ENCODE data around the gene RNPS1. TPM values are rescaled to one million over a fixed set of nuclear protein-coding genes. Genes with fewer than 3 reads are reported as not detected.

RNPS1 gene
- total and polyA plus RNA-seq, 9 of the 15 experiments (the other 6 are each of a cell fraction or from before 2014, with no cell fraction given) = 44.9 to 338 (median 202) TPM

GRCh38 chr16:2205104-2205966, 62.6 kb downstream of the RNPS1 start, which contains the start of gene MLST8 (continued):
- no peak for TF ChIP-seq ZNF551 (CRISPR knock-in tag; IDR thresholded peaks at IDR 0.05)
- peak; percentile 85 to 99 for TF ChIP-seq MAZ (CRISPR knock-in tag; conservative IDR thresholded peaks at IDR 0.05 in 1 of 2, IDR thresholded peaks at IDR 0.05 in 1 of 2)
- peak; percentile 74 for TF ChIP-seq RB1 (IDR thresholded peaks at IDR 0.05; ENCODE audit: low read depth)
- TF ChIP-seq ARNT (IDR thresholded peaks at IDR 0.05) = no peak
- TF ChIP-seq, protein P1, sequence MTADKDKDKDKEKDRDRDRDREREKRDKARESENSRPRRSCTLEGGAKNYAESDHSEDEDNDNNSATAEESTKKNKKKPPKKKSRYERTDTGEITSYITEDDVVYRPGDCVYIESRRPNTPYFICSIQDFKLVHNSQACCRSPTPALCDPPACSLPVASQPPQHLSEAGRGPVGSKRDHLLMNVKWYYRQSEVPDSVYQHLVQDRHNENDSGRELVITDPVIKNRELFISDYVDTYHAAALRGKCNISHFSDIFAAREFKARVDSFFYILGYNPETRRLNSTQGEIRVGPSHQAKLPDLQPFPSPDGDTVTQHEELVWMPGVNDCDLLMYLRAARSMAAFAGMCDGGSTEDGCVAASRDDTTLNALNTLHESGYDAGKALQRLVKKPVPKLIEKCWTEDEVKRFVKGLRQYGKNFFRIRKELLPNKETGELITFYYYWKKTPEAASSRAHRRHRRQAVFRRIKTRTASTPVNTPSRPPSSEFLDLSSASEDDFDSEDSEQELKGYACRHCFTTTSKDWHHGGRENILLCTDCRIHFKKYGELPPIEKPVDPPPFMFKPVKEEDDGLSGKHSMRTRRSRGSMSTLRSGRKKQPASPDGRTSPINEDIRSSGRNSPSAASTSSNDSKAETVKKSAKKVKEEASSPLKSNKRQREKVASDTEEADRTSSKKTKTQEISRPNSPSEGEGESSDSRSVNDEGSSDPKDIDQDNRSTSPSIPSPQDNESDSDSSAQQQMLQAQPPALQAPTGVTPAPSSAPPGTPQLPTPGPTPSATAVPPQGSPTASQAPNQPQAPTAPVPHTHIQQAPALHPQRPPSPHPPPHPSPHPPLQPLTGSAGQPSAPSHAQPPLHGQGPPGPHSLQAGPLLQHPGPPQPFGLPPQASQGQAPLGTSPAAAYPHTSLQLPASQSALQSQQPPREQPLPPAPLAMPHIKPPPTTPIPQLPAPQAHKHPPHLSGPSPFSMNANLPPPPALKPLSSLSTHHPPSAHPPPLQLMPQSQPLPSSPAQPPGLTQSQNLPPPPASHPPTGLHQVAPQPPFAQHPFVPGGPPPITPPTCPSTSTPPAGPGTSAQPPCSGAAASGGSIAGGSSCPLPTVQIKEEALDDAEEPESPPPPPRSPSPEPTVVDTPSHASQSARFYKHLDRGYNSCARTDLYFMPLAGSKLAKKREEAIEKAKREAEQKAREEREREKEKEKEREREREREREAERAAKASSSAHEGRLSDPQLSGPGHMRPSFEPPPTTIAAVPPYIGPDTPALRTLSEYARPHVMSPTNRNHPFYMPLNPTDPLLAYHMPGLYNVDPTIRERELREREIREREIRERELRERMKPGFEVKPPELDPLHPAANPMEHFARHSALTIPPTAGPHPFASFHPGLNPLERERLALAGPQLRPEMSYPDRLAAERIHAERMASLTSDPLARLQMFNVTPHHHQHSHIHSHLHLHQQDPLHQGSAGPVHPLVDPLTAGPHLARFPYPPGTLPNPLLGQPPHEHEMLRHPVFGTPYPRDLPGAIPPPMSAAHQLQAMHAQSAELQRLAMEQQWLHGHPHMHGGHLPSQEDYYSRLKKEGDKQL (CRISPR knock-in tag; IDR thresholded peaks at IDR 0.05; ENCODE audit: borderline replicate concordance) = no peak; the same call in 1 of the 2 replicates
- no peak for TF ChIP-seq RREB1 (CRISPR knock-in tag; IDR thresholded peaks at IDR 0.05)
- TF ChIP-seq SIN3A (IDR thresholded peaks at IDR 0.05; ENCODE audit: borderline replicate concordance in 2 of 2, control insufficient read depth in 1 of 2, low read depth in 2 of 2, low read length in 2 of 2) = 0 out of 4 replicates have a peak, but pooled peaks have one; percentile 47 to 75
- TF ChIP-seq, protein P2, sequence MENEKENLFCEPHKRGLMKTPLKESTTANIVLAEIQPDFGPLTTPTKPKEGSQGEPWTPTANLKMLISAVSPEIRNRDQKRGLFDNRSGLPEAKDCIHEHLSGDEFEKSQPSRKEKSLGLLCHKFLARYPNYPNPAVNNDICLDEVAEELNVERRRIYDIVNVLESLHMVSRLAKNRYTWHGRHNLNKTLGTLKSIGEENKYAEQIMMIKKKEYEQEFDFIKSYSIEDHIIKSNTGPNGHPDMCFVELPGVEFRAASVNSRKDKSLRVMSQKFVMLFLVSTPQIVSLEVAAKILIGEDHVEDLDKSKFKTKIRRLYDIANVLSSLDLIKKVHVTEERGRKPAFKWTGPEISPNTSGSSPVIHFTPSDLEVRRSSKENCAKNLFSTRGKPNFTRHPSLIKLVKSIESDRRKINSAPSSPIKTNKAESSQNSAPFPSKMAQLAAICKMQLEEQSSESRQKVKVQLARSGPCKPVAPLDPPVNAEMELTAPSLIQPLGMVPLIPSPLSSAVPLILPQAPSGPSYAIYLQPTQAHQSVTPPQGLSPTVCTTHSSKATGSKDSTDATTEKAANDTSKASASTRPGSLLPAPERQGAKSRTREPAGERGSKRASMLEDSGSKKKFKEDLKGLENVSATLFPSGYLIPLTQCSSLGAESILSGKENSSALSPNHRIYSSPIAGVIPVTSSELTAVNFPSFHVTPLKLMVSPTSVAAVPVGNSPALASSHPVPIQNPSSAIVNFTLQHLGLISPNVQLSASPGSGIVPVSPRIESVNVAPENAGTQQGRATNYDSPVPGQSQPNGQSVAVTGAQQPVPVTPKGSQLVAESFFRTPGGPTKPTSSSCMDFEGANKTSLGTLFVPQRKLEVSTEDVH (IDR thresholded peaks at IDR 0.05; ENCODE audit: low read depth, partially characterized antibody) = no peak
- no peak for TF ChIP-seq GTF2F1 (IDR thresholded peaks at IDR 0.05; ENCODE audit: low read depth, low read length)
- TF ChIP-seq CBX8 (IDR thresholded peaks at IDR 0.05; ENCODE audit: borderline replicate concordance, extremely low read depth, low read depth, low read length, poor library complexity, severe bottlenecking) = no peak

All from K562 (cell line).